IMR-90 (cell line): Measurements from ENCODE around the gene SF3B1. TPM values are rescaled to one million over a fixed set of nuclear protein-coding genes. Genes with fewer than 3 reads are reported as not detected.

ENCODE experiments used
- ATAC-seq: fragments of 200-7000 bp; cut with Tn5 transposase; 2 replicates; pipeline ENCODE4 v1.9.1; 2020; ENCODE audit warnings: low read depth, mild to moderate bottlenecking, moderate library complexity
- BruUV-seq: library from RNA; stranded (reverse); fragments of 400-500 nt; replicated peaks from 2 replicates; lab custom pipeline; 2021; lab: Mats Ljungman, UMichigan
- CTCF ChIA-PET: fragments of 300-600 bp; formaldehyde crosslinking; extraction: SDS; loops from one replicate; lab custom pipeline; 2021; ENCODE audit warnings: antibody characterized with exemption; lab: Yijun Ruan, JAX
- POLR2A ChIA-PET: fragments of 300-600 bp; sonication (Branson Sonifier 250); formaldehyde crosslinking; loops from one replicate; lab custom pipeline; 2022; ENCODE audit warnings: antibody characterized with exemption; ENCODE audit not compliant: unreplicated experiment; lab: Charles Lee
- DNase-seq: peaks from one replicate; pipeline ENCODE4 v3.0.0; 2013
- H2AFZ ChIP-seq: replicated peaks from 2 replicates; pipeline ENCODE3; 2013; ENCODE audit warnings: low read length, mild to moderate bottlenecking; ENCODE audit not compliant: poor library complexity
- H2AK5ac ChIP-seq: 2 replicates; pipeline ENCODE4 v1.6.1; 2013; ENCODE audit warnings: low read depth, low read length, inconsistent platforms
- H2AK9ac ChIP-seq: replicated peaks from 2 replicates; pipeline ENCODE3; 2013; ENCODE audit warnings: mild to moderate bottlenecking, low read depth, low read length, moderate library complexity; ENCODE audit not compliant: poor library complexity
- H2BK120ac ChIP-seq: 2 replicates; pipeline ENCODE4 v1.6.1; 2013; ENCODE audit warnings: low read depth, low read length, inconsistent platforms
- H2BK15ac ChIP-seq: 3 replicates; pipeline ENCODE4 v1.6.1; 2013; ENCODE audit warnings: low read depth, low read length, inconsistent platforms
- H2BK20ac ChIP-seq: 2 replicates; pipeline ENCODE4 v1.6.1; 2013; ENCODE audit warnings: low read depth, mild to moderate bottlenecking, inconsistent platforms, low read length, moderate library complexity
- H2BK5ac ChIP-seq: 2 replicates; pipeline ENCODE4 v1.6.1; 2013; ENCODE audit warnings: mild to moderate bottlenecking, low read depth, low read length, inconsistent platforms; ENCODE audit not compliant: poor library complexity, severe bottlenecking
- H3K14ac ChIP-seq: replicated peaks from 2 replicates; pipeline ENCODE4 v1.6.1; 2013; ENCODE audit warnings: low read depth, low read length, inconsistent platforms
- H3K18ac ChIP-seq: 2 replicates; pipeline ENCODE4 v1.6.1; 2013; ENCODE audit warnings: low read depth, low read length, control low read depth
- H3K23ac ChIP-seq: 2 replicates; pipeline ENCODE4 v1.6.1; 2013; ENCODE audit warnings: low read depth, low read length, inconsistent platforms
- H3K27ac ChIP-seq: 2 replicates; pipeline ENCODE4 v1.5.1; 2013; ENCODE audit warnings: mild to moderate bottlenecking, control low read depth, low read length; ENCODE audit not compliant: insufficient read depth
- H3K27me3 ChIP-seq: 2 replicates; pipeline ENCODE4 v1.6.1; 2013; ENCODE audit warnings: low read length; ENCODE audit not compliant: control insufficient read depth, insufficient read depth
- H3K36me3 ChIP-seq: 2 replicates; pipeline ENCODE4 v1.6.1; 2013; ENCODE audit warnings: low read length, mixed read lengths; ENCODE audit not compliant: control insufficient read depth, insufficient read depth
- H3K4ac ChIP-seq: 2 replicates; pipeline ENCODE4 v1.6.1; 2013; ENCODE audit warnings: low read depth, low read length, inconsistent platforms
- H3K4me1 ChIP-seq: 2 replicates; pipeline ENCODE4 v1.6.1; 2013; ENCODE audit warnings: low read length, mixed read lengths; ENCODE audit not compliant: control insufficient read depth, insufficient read depth
- H3K4me2 ChIP-seq: 2 replicates; pipeline ENCODE4 v1.6.1; 2013; ENCODE audit warnings: low read depth, mild to moderate bottlenecking, control low read depth, low read length, moderate library complexity
- H3K4me3 ChIP-seq: 2 replicates; pipeline ENCODE4 v1.5.1; 2013; ENCODE audit warnings: low read depth, mild to moderate bottlenecking, control low read depth, low read length, moderate library complexity; ENCODE audit not compliant: insufficient read depth
- H3K56ac ChIP-seq: 2 replicates; pipeline ENCODE4 v1.6.1; 2013; ENCODE audit warnings: low read length, inconsistent platforms; ENCODE audit not compliant: insufficient read depth; ENCODE audit errors: extremely low read depth
- H3K79me1 ChIP-seq, 2 experiments: 2 replicates each; pipeline ENCODE4 v1.6.1; 2013; ENCODE audit warnings: low read length in 2 of 2, inconsistent platforms in 1 of 2, low read depth in 1 of 2
- H3K9ac ChIP-seq: 2 replicates; pipeline ENCODE4 v1.6.1; 2013; ENCODE audit warnings: low read depth, low read length, control low read depth
- H3K9me1 ChIP-seq: 2 replicates; pipeline ENCODE4 v1.6.1; 2013; ENCODE audit warnings: low read length, inconsistent platforms; ENCODE audit not compliant: insufficient read depth
- H3K9me3 ChIP-seq: 2 replicates; pipeline ENCODE4 v1.6.1; 2013; ENCODE audit warnings: low read length; ENCODE audit not compliant: control insufficient read depth, insufficient read depth
- H4K20me1 ChIP-seq: 2 replicates; pipeline ENCODE4 v1.6.1; 2013; ENCODE audit warnings: low read length, inconsistent platforms; ENCODE audit not compliant: insufficient read depth
- H4K5ac ChIP-seq: 2 replicates; pipeline ENCODE4 v1.6.1; 2013; ENCODE audit warnings: mild to moderate bottlenecking, low read depth, low read length, control low read depth
- H4K8ac ChIP-seq, 2 experiments: 2 replicates each; pipeline ENCODE4 v1.6.1; 2013; ENCODE audit warnings: low read depth in 2 of 2, low read length in 2 of 2, control low read depth in 1 of 2, inconsistent platforms in 1 of 2
- H4K91ac ChIP-seq: 2 replicates; pipeline ENCODE4 v1.6.1; 2013; ENCODE audit warnings: low read depth, low read length, inconsistent platforms; ENCODE audit not compliant: insufficient read depth
- BHLHE40 ChIP-seq: fragments of 150-350 bp; IDR thresholded peaks from 2 replicates; pipeline ENCODE4 v1.6.1; 2016; ENCODE audit warnings: mild to moderate bottlenecking, low read depth, low read length
- CHD1 ChIP-seq: IDR thresholded peaks from 2 replicates; pipeline ENCODE4 v1.6.1; 2012; ENCODE audit warnings: low read depth, low read length, improper control_type of control experiment
- ELK1 ChIP-seq: fragments of 150-350 bp; IDR thresholded peaks from 2 replicates; pipeline ENCODE4 v1.6.1; 2016; ENCODE audit warnings: low read depth, mild to moderate bottlenecking, low read length, moderate library complexity, borderline replicate concordance
- MAFK ChIP-seq: IDR thresholded peaks from 2 replicates; pipeline ENCODE4 v1.6.1; 2012; ENCODE audit warnings: low read depth, low read length, improper control_type of control experiment
- MAZ ChIP-seq: IDR thresholded peaks from 2 replicates; pipeline ENCODE4 v1.6.1; 2012; ENCODE audit warnings: low read depth, mild to moderate bottlenecking, low read length, improper control_type of control experiment, moderate library complexity, borderline replicate concordance
- NFE2L2 ChIP-seq: fragments of 150-350 bp; IDR thresholded peaks from 2 replicates; pipeline ENCODE4 v1.6.1; 2016; ENCODE audit warnings: low read depth, mild to moderate bottlenecking, low read length
- RAD21 ChIP-seq: IDR thresholded peaks from 2 replicates; pipeline ENCODE4 v1.6.1; 2012; ENCODE audit warnings: low read length, improper control_type of control experiment
- RCOR1 ChIP-seq: IDR thresholded peaks from 2 replicates; pipeline ENCODE4 v1.6.1; 2012; ENCODE audit warnings: mild to moderate bottlenecking, low read length, improper control_type of control experiment; ENCODE audit not compliant: insufficient replicate concordance
- RFX5 ChIP-seq: IDR thresholded peaks from 2 replicates; pipeline ENCODE4 v1.8.0; 2012; ENCODE audit warnings: low read depth, mild to moderate bottlenecking, low read length, moderate library complexity
- SMC3 ChIP-seq: fragments of 150-350 bp; IDR thresholded peaks from 2 replicates; pipeline ENCODE4 v1.6.1; 2016; ENCODE audit warnings: low read depth, mild to moderate bottlenecking, antibody characterized with exemption, low read length, moderate library complexity
- USF2 ChIP-seq: fragments of 150-350 bp; IDR thresholded peaks from 2 replicates; pipeline ENCODE4 v1.6.1; 2017; ENCODE audit warnings: mild to moderate bottlenecking, antibody characterized with exemption, low read length, low read depth
- WGBS, 2 experiments: methylation state at CpG; one replicate each; pipeline versions ENCODE4 v1.1.5 to v1.1.7; 2013; ENCODE audit warnings: missing lambda C conversion rate in 2 of 2; ENCODE audit not compliant: insufficient read length in 1 of 2; ENCODE audit errors: extremely low coverage in 2 of 2; 5-methylcytosine and 5-hydroxymethylcytosine counted together
- dilution Hi-C: fragments of 300-500 bp; cut with HindIII; formaldehyde crosslinking; loops from one replicate; pipeline ENCODE4 v1.14.3; 2018; ENCODE audit warnings: low sequenced_read_pairs; ENCODE audit not compliant: unreplicated experiment
- in situ Hi-C: fragments of 300-500 bp; cut with MboI; formaldehyde crosslinking; loops from 3 replicates; pipeline ENCODE4 v1.14.3; 2019; ENCODE audit warnings: low sequenced_read_pairs, inconsistent platforms, mixed read lengths
- intact Hi-C: fragments of 100-400 bp; cut with micrococcal nuclease; formaldehyde crosslinking; loops from 2 replicates; pipeline ENCODE4 v1.10.0; 2022
- polyA plus RNA-seq, 3 experiments: library from polyadenylated mRNA; depleted of rRNA; stranded (reverse); fragments of >200 nt; gene quantifications; 2 replicates each; pipeline ENCODE4 v1.2.3, GENCODE V29; 2012; ENCODE audit warnings: low replicate concordance in 1 of 3
- total RNA-seq: library from RNA; depleted of rRNA; stranded (reverse); fragments of >200 nt; gene quantifications from 2 replicates; pipeline ENCODE4 v1.2.3, GENCODE V29; 2012
- TF ChIP-seq, protein P1 (sequence below): conservative IDR thresholded peaks from 2 replicates; pipeline ENCODE4 v1.5.1; 2012; ENCODE audit warnings: mild to moderate bottlenecking, low read depth, low read length, improper control_type of control experiment

The SF3B1 gene
- total and polyA plus RNA-seq, 2 of the 4 experiments (the other 2 are of a cell fraction): 326 to 942 TPM

DNA sequence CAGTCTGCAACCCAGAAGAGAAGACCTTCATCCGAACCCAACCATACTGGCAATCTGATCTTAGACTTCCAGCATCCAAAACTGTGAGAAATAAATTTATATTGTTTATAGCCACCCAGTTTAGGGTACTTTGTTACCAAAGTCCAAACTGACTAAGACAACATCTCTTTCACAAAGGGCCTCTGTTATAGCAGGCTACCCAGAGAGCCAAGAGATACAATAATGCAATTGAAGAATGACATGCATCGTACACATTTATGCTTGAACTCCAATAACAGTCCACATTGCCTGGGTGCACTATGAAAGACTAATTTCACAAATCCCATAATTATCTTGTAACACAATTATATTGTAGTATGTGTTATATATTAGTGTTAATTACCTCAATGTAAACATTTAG, 85.1 kb downstream of the SF3B1 start:
- no peak for DNase-seq
- Histone ChIP-seq H3K9ac (no peak overlapping the region), H2AK9ac (no peak overlapping the region), H2BK15ac (no peak overlapping the region), H4K8ac (no peak overlapping the region), H4K91ac (no peak overlapping the region), H3K4ac (no peak overlapping the region), H4K5ac (no peak overlapping the region), H2BK5ac (no peak overlapping the region), H3K9me1 (no peaks in the 10 kb centered on the region), H3K23ac (no peak overlapping the region), H3K4me3 (no peak overlapping the region), H3K79me1 (no peaks in the 10 kb centered on the region), H4K20me1 (no peaks in the 10 kb centered on the region), H3K36me3 (no peaks in the 10 kb centered on the region), H3K27ac (no peak overlapping the region), H2BK120ac (no peak overlapping the region), H3K27me3 (no peaks in the 10 kb centered on the region), H3K14ac (no peak overlapping the region), H3K18ac (no peak overlapping the region), H2BK20ac (no peak overlapping the region), H3K9me3 (no peaks in the 10 kb centered on the region), H2AFZ (no peak overlapping the region), H3K4me1 (no peaks in the 10 kb centered on the region), H2AK5ac (no peak overlapping the region), H3K56ac (no peak overlapping the region), H3K4me2 (no peak overlapping the region)
- dilution Hi-C loops (no loop called here), in situ Hi-C loops (no loop called here), intact Hi-C loops (no loop called here)
- TF ChIP-seq, protein P1, sequence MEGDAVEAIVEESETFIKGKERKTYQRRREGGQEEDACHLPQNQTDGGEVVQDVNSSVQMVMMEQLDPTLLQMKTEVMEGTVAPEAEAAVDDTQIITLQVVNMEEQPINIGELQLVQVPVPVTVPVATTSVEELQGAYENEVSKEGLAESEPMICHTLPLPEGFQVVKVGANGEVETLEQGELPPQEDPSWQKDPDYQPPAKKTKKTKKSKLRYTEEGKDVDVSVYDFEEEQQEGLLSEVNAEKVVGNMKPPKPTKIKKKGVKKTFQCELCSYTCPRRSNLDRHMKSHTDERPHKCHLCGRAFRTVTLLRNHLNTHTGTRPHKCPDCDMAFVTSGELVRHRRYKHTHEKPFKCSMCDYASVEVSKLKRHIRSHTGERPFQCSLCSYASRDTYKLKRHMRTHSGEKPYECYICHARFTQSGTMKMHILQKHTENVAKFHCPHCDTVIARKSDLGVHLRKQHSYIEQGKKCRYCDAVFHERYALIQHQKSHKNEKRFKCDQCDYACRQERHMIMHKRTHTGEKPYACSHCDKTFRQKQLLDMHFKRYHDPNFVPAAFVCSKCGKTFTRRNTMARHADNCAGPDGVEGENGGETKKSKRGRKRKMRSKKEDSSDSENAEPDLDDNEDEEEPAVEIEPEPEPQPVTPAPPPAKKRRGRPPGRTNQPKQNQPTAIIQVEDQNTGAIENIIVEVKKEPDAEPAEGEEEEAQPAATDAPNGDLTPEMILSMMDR: no peak
- TF ChIP-seq MAZ (no peak), BHLHE40 (no peak), RFX5 (no peak), CHD1 (no peak), ELK1 (no peak), MAFK (no peak), SMC3 (no peak), USF2 (no peak), RCOR1 (no peak), RAD21 (no peak), NFE2L2 (no peak)
- ChIA-PET POLR2A (no interaction called here), CTCF (no interaction called here)
- no peak for ATAC-seq
- BruUV-seq: no TSS peak
- no CpG with 5 or more reads among the region's 2 CpGs for WGBS, 2 experiments
